Measurements from ENCODE around the gene MCOLN1.
"Not testable (repeated sequence)": the region's sequence is repeated elsewhere in the genome, so short reads cannot be mapped to it uniquely, and the experiment has no call there.

The MCOLN1 gene

DNA sequence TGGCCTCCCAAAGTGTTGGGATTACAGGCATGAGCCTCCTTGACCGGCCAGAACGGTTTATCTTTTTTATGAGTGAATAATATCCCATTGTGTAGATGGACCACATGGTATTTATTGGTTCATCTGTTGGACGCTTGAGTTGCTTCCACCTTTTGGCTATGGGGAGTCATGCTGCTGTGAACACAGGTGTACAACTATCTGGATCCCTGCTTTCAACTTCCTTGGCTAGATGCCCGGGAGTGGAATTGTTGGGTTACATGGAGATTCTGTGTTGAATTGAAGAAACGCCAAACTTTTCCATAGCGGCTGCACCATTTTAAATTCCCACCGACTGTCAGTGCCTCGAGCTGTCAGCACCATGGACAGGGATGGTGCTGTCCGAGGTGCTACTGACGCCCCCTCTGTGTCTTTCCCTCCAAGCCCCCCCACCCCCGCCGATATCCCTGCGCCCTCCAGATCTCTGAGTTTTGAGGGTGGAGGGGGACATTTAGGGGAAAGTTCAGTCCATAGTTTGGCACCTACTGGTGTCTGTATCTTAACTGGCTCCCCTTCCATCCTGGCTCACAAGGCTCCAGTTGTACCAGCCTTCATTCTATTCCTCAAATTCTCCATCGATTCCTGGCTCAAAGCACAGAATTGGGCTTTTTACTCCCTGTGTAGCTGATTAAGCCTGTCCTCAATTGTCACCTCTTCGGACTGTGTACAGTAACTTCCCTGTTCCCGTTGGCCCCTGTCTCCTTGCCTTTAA, 40.4 kb downstream of the MCOLN1 start:
- in situ Hi-C loops (cut with HindIII; ENCODE audit: low sequenced_read_pairs): no loop called here

DNA sequence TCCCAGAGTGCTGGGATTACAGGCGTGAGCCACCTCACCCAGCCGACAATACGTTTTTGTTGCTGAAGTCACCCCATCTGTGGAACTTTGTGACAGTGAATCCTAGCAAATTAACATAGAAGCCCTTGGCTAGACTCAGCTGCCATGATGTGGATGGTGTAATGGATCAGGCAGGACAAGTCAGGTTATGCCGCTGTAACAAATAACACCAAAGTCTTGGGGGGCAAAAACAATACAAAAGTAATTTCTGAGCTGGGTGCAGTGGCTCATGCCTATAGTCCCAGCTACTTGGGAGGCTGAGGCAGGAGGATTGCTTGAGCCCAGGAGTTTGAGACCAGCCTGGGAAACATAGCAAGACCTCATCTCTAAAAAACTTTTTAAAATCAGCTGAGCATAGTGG, 42.4 kb downstream of the MCOLN1 start:
- in situ Hi-C loops (cut with HindIII; ENCODE audit: low sequenced_read_pairs): no loop called here

DNA sequence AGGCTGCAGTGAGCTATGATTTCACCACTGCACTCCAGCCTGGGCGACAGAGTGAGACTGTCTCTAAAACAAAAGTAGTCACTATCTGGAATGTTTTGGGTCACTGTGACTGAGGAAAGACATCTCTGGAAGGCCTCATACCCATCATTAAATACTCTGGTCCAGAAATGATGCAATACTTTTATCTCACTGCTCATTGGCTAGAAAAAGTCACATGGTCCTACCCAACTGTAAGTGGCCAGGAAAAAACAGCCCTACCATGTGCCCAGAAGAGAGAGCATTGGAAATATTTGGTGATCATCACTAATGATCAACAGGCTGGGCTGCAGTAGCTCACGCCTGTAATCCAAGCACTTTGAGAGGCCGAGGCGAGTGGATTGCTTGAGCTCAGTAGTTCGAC, 42.9 kb downstream of the MCOLN1 start:
- in situ Hi-C loops (cut with HindIII; ENCODE audit: low sequenced_read_pairs): no loop called here

DNA sequence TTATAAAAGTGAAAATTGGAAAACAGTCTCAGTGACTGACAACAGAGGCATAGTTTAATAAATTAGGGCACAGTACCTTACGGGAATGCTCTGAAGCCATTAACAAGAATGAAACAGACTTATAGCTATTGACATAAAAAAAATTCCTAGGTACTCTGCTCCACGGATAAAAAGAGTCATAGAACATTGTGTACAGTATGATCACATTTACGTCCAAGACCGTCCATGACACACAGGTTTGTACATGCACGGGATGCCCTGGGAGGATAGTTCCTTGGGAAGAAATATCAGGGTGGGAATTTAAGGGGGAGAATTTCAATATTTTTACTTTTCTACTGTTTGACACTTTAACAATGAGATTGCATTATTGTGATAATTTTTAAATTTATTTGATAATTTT, 48.3 kb downstream of the MCOLN1 start:
- in situ Hi-C loops (cut with HindIII; ENCODE audit: low sequenced_read_pairs): no loop called here

DNA sequence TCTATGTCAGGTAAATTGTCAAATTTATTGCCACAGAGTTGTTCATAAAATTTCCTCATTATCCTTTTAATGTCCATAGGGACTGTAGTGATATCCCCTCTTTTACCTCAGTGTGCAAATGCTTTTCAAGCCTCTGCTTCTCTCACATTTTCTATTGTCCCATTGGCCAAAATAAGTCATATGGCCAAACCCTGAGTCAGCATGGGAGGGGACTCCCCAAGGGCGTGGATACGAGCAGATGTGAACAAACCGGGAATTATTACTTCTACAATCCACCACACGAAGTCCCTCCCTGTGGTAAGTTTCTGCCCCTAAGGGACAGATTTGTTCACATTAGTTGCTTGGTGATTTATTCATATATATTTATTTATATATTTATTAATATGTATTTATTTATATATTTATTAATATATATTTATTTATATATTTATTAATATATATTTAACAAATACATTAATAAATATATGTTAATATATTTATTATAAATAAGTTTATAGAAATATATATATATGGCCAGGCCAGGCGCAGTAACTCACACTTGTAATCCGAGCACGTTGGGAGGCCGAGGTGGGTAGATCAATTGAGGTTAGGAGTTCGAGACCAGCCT, 53.1 kb downstream of the MCOLN1 start:
- in situ Hi-C loops (cut with HindIII; ENCODE audit: low sequenced_read_pairs): no loop called here

DNA sequence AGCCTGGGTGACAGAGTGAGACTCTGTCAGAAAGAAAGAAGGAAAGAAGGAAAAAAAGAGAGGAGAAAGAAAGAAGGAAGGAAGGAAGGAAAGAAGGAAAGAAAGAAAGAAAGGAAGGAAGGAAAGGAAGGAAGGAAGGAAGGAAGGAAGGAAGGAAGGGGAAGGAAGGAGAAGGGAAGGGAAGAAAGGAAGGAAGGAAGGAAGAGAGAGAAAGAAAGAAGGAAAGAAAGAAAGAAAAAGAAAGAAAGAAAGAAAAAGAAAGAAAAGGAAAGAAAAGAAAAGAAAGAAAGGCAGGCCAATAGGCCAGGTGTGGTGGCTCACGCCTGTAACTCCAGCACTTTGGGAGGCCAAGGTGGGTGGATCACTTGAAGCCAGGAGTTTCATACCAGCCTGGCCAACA, 55.0 kb downstream of the MCOLN1 start:
- in situ Hi-C loops (cut with HindIII; ENCODE audit: low sequenced_read_pairs): not testable (repeated sequence)

DNA sequence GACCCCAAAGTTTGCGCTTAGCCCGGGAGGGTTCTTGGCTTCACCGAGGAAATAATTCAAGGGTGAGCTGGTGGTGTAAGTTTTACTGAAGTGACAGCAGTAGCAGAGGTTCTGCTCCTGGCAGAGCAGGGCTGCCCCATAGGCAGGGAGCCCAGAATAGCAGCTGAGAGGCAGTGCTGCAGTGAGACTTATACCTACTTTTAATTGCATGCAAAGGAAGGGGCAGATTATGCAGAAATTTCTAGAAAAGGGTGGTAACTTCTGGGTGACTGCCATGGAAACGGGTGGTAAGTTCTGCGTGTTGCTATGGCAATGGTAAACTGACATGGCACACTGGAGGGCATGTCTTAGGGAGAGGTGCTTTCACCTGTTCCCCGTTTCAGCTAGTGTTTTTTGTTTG, 55.7 kb downstream of the MCOLN1 start:
- in situ Hi-C loops (cut with HindIII; ENCODE audit: low sequenced_read_pairs): no loop called here

DNA sequence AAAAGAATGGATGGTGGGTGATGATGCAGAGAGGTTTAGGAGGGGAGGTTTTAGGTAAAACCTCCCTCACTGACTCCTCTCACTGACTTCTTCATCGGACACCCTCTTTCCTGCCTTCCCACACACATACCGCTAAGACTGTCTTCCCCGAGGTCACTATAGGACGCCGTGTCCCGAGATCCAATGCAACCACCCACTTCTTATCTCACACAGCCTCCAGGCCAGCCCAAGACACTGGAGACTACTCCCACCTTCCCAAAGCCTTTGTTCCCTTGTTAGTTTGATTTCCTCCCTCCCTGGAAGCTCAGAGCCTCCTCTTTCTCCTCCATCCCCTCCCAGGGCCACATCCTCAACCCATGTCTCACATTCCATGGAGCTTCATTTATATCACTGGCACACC, 56.8 kb downstream of the MCOLN1 start:
- in situ Hi-C loops (cut with HindIII; ENCODE audit: low sequenced_read_pairs): no loop called here

DNA sequence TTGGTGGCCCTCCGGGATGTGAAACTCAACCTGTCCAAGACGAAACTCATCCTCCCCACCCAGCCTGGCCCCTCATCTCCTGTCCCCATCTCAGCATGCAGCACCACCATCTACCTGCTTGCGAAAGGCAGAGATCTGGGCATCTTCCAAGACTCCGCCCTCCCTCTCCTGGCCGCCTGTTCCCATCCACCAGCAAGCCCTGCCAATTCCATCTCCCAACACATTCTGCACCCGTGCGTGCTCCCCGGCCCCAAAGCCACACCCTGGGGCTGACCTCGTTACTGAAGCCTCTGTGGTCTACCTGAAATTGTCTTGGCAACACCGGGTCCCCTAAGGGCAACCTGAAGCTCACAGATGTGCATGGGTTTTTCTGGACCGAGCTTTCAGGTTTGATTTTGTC, 60.0 kb downstream of the MCOLN1 start:
- in situ Hi-C loops (cut with HindIII; ENCODE audit: low sequenced_read_pairs): loop anchor here (10.0 kb wide), 1 partner anchor 232 kb away; no protein-coding TSS in a partner anchor
